Measurements from ENCODE around the gene MTRF1L. TPM values are rescaled to one million over a fixed set of nuclear protein-coding genes. Genes with fewer than 3 reads are reported as not detected.
"Not testable (repeated sequence)": the region's sequence is repeated elsewhere in the genome, so short reads cannot be mapped to it uniquely, and the experiment has no call there.

MTRF1L gene
- total RNA-seq, 4 donors from 2014 or later: 13.6 to 31.4 (median 19.1) TPM

DNA sequence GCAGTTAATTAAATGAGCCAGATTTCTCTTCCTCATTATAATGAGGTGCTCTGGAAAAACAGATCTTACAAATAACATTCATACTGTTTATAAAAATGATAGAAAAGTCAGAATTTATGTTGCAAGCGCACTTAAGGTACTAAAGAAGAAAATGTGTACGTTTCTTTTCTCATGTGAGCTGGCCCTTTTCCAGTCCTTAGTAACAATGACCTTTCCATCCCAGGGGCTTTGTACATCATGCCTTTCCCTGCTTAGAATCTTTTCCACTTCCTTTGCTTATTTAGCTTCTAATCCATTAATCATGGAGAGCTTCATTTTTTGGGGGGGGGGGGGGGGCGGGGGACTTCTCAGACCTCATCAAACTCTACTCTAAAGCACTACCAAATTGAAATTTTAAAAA lies 24.5 kb downstream of the MTRF1L start:
- peaks cover 0 to 16% (median 0%) of the 10 kb centered on the region in 3 donors for H3K36me3 ChIP-seq
- H3K4me1 ChIP-seq: peaks cover 0 to 18% (median 11%) of the 10 kb centered on the region in 4 donors
- H3K27me3 ChIP-seq: no peaks in the 10 kb centered on the region
- H3K9me3 ChIP-seq: no peaks in the 10 kb centered on the region
- no peak for DNase-seq
- no peak overlapping the region for H3K27ac ChIP-seq
- no peak overlapping the region for H3K4me3 ChIP-seq
- TF ChIP-seq POLR2A (IDR thresholded peaks at IDR 0.05): no peak

DNA sequence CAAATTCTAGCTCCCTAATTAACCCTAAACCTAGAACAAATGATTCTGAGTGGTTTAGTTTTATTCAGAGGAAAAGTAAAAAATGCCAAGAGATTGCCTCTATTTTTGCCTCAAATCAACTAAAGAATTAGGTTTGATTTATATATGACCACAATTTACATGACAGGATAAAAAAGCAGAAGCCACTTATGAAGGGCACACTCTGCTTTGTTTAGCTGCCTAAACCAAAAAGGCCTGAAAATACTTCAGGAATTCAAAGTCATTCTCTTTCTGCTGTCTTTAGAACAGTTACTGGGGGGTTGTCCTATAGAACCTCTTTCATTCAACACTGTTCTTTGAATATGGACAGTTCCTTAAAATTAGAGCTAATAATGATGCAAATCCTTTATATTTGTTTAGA lies 25.0 kb downstream of the MTRF1L start:
- Histone ChIP-seq H3K4me1 (peaks cover 0 to 17% (median 10%) of the 10 kb centered on the region in 4 donors), H3K36me3 (peaks cover 0 to 21% (median 0%) of the 10 kb centered on the region in 3 donors), H3K4me3 (no peak overlapping the region), H3K27me3 (no peaks in the 10 kb centered on the region), H3K27ac (no peak overlapping the region), H3K9me3 (no peaks in the 10 kb centered on the region)
- TF ChIP-seq POLR2A (IDR thresholded peaks at IDR 0.05): no peak
- TF ChIP-seq, protein P1, sequence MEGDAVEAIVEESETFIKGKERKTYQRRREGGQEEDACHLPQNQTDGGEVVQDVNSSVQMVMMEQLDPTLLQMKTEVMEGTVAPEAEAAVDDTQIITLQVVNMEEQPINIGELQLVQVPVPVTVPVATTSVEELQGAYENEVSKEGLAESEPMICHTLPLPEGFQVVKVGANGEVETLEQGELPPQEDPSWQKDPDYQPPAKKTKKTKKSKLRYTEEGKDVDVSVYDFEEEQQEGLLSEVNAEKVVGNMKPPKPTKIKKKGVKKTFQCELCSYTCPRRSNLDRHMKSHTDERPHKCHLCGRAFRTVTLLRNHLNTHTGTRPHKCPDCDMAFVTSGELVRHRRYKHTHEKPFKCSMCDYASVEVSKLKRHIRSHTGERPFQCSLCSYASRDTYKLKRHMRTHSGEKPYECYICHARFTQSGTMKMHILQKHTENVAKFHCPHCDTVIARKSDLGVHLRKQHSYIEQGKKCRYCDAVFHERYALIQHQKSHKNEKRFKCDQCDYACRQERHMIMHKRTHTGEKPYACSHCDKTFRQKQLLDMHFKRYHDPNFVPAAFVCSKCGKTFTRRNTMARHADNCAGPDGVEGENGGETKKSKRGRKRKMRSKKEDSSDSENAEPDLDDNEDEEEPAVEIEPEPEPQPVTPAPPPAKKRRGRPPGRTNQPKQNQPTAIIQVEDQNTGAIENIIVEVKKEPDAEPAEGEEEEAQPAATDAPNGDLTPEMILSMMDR (IDR thresholded peaks at IDR 0.05): no peak
- DNase-seq: no peak

DNA sequence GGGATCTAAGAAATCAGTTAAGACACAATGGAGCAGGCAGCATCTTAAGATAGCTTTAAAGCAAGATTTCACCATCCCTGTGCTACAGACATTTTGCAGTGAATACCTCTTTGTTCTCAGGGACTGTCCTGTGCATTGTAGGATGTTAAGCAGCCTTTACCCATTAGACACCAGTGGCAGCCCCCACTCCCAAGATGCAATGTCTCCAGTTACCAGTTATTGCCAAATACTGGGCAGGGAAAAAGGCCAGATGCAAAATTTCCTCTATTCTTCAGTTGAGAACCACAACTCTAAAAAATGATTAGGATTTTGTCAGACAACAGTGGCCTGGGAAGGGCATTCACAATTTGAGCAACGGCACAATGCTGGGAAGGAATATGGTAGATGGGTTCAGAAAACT lies 25.8 kb downstream of the MTRF1L start:
- Histone ChIP-seq H3K4me1 (peaks cover 0 to 8% (median 2%) of the 10 kb centered on the region in 4 donors), H3K27ac (no peak overlapping the region), H3K36me3 (peaks cover 0 to 30% (median 0%) of the 10 kb centered on the region in 3 donors), H3K4me3 (no peak overlapping the region), H3K9me3 (no peaks in the 10 kb centered on the region), H3K27me3 (no peaks in the 10 kb centered on the region)
- no peak for DNase-seq
- TF ChIP-seq, protein P1 (IDR thresholded peaks at IDR 0.05): no peak
- TF ChIP-seq POLR2A (IDR thresholded peaks at IDR 0.05): no peak

GRCh38 chr6:152975204-152975915 lies 27.1 kb downstream of the MTRF1L start:
- DNase-seq: no peak
- no peaks in the 10 kb centered on the region for H3K27me3 ChIP-seq

DNA sequence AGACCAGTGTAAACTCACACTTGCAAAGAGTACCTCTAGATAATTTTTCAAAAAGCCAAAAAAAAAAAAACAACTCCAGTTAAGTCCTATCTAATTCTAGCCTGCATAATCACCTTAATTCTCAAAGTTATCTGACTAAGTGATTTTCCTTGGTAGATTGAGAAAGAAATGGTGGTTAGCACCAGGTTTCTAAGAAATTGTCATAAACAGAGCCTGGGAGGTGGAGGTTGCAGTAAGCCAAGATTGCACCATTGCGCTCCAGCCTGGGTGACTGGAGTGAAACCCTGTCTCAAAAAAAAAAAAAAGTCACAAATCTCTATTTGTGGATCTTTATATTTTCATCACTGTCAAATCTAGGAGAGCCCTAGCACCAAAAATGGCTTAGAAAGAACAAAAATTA lies 28.6 kb downstream of the MTRF1L start:
- TF ChIP-seq POLR2A (IDR thresholded peaks at IDR 0.05): no peak
- TF ChIP-seq, protein P1 (IDR thresholded peaks at IDR 0.05): no peak
- H3K36me3 ChIP-seq: peaks cover 0 to 54% (median 0%) of the 10 kb centered on the region in 3 donors
- no peak overlapping the region for H3K4me3 ChIP-seq
- no peak overlapping the region for H3K27ac ChIP-seq
- no peaks in the 10 kb centered on the region for H3K9me3 ChIP-seq
- no peaks in the 10 kb centered on the region for H3K27me3 ChIP-seq
- no peak for DNase-seq
- no peaks in the 10 kb centered on the region for H3K4me1 ChIP-seq

More at GRCh38 chr6:152975204-152975915, 27.1 kb downstream of the MTRF1L start:
- TF ChIP-seq, protein P1 (IDR thresholded peaks at IDR 0.05): no peak
- TF ChIP-seq POLR2A (IDR thresholded peaks at IDR 0.05): no peak
- no peaks in the 10 kb centered on the region for H3K4me1 ChIP-seq
- H3K4me3 ChIP-seq: no peak overlapping the region
- no peak overlapping the region for H3K27ac ChIP-seq
- no peaks in the 10 kb centered on the region for H3K9me3 ChIP-seq
- H3K36me3 ChIP-seq: peaks cover 0 to 43% (median 0%) of the 10 kb centered on the region in 3 donors

GRCh38 chr6:152969688-152970418 lies 32.7 kb downstream of the MTRF1L start:
- H3K9me3 ChIP-seq: no peaks in the 10 kb centered on the region
- no peaks in the 10 kb centered on the region for H3K4me1 ChIP-seq
- no peaks in the 10 kb centered on the region for H3K27me3 ChIP-seq
- no peak for DNase-seq
- H3K27ac ChIP-seq: no peak overlapping the region
- H3K4me3 ChIP-seq: no peak overlapping the region
- peaks cover 0 to 52% (median 0%) of the 10 kb centered on the region in 3 donors for H3K36me3 ChIP-seq
- TF ChIP-seq, protein P1 (IDR thresholded peaks at IDR 0.05): no peak
- TF ChIP-seq POLR2A (IDR thresholded peaks at IDR 0.05): no peak

DNA sequence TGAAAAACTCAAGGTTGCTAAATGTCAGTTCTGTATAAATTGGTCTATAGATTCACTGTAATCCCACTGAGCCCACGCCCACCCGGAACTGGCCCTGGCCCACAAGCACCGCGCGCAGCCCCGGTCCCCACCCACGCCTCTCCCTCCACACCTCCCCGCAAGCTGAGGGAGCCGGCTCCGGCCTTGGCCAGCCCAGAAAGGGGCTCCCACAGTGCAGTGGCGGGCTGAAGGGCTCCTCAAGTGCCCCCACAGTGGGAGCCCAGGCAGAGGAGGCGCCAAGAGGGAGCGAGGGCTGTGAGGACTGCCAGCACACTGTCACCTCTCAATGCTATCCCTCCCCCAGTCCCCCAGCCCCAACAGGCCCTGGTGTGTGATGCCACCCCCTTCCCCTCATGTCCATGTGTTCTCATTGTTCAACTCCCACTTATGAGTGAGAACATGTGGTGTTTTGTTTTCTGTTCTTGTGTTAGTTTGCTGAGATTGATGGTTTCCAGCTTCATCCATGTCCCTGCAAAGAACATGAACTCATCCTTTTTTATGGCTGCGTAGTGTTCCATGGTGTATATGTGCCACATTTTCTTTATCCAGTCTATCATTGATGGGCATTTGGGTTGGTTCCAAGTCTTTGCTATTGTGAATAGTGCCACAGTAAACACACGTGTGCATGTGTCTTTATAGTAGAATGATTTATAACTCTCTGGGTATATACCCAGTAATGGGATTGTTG lies 36.2 kb downstream of the MTRF1L start:
- peaks cover 0 to 20% (median 0%) of the 10 kb centered on the region in 3 donors for H3K36me3 ChIP-seq
- H3K27me3 ChIP-seq, H3K4me3 ChIP-seq, H3K4me1 ChIP-seq, H3K27ac ChIP-seq, H3K9me3 ChIP-seq, DNase-seq: not testable (repeated sequence)
